IPS-18a (cell line): ENCODE results near the gene UBA52.
"Not testable (repeated sequence)": the region's sequence is repeated elsewhere in the genome, so short reads cannot be mapped to it uniquely, and the experiment has no call there.

Experiments
- H3K27ac ChIP-seq: one replicate; pipeline ENCODE4 v1.5.1; 2013; ENCODE audit warnings: low read length
- H3K27me3 ChIP-seq: one replicate; pipeline ENCODE4 v1.6.1; 2013; ENCODE audit warnings: mild to moderate bottlenecking, low read length; ENCODE audit not compliant: control insufficient read depth, insufficient read depth
- H3K36me3 ChIP-seq: one replicate; pipeline ENCODE4 v1.6.1; 2013; ENCODE audit warnings: low read depth, low read length; ENCODE audit not compliant: control insufficient read depth
- H3K4me1 ChIP-seq: one replicate; pipeline ENCODE4 v1.6.1; 2013; ENCODE audit warnings: low read depth, low read length; ENCODE audit not compliant: control insufficient read depth
- H3K4me3 ChIP-seq: one replicate; pipeline ENCODE4 v1.5.1; 2013; ENCODE audit warnings: low read length
- H3K9ac ChIP-seq: one replicate; pipeline ENCODE4 v1.6.1; 2013; ENCODE audit warnings: mild to moderate bottlenecking, low read length, moderate library complexity
- H3K9me3 ChIP-seq: one replicate; pipeline ENCODE4 v1.6.1; 2013; ENCODE audit warnings: low read depth, low read length; ENCODE audit not compliant: control insufficient read depth

UBA52 gene

GRCh38 chr19:18596752-18597157 is 25.1 kb downstream of the UBA52 start:
- no peak overlapping the region for H3K9ac ChIP-seq
- H3K27ac ChIP-seq, result no peak overlapping the region
- no peaks in the 10 kb centered on the region for H3K36me3 ChIP-seq
- H3K4me1 ChIP-seq, result peaks cover 9% of the 10 kb centered on the region
- H3K27me3 ChIP-seq, result peaks cover 33% of the 10 kb centered on the region
- H3K4me3 ChIP-seq, result no peak overlapping the region
- no peaks in the 10 kb centered on the region for H3K9me3 ChIP-seq

- peaks cover 9% of the 10 kb centered on the region for H3K4me1 ChIP-seq
- H3K4me3 ChIP-seq, result no peak overlapping the region
- no peak overlapping the region for H3K27ac ChIP-seq
- no peak overlapping the region for H3K9ac ChIP-seq
- peaks cover 46% of the 10 kb centered on the region for H3K27me3 ChIP-seq
- no peaks in the 10 kb centered on the region for H3K9me3 ChIP-seq
- no peaks in the 10 kb centered on the region for H3K36me3 ChIP-seq
Measured at GRCh38 chr19:18597809-18598660, 26.4 kb downstream of the UBA52 start.

- no peak overlapping the region for H3K4me3 ChIP-seq
- no peaks in the 10 kb centered on the region for H3K36me3 ChIP-seq
- peaks cover 61% of the 10 kb centered on the region for H3K27me3 ChIP-seq
- H3K9me3 ChIP-seq, result no peaks in the 10 kb centered on the region
- H3K4me1 ChIP-seq, result peaks cover 12% of the 10 kb centered on the region
- no peak overlapping the region for H3K27ac ChIP-seq
- H3K9ac ChIP-seq, result no peak overlapping the region
Measured at GRCh38 chr19:18599485-18599884, 27.8 kb downstream of the UBA52 start.

GRCh38 chr19:18600692-18601397 is 29.2 kb downstream of the UBA52 start:
- H3K4me1 ChIP-seq, H3K4me3 ChIP-seq, H3K36me3 ChIP-seq, H3K9ac ChIP-seq, H3K9me3 ChIP-seq, H3K27ac ChIP-seq: not testable (repeated sequence)
- H3K27me3 ChIP-seq, result peaks cover 67% of the 10 kb centered on the region

GRCh38 chr19:18601875-18602274 is 30.2 kb downstream of the UBA52 start:
- Histone ChIP-seq H3K27ac (no peak overlapping the region), H3K9me3 (no peaks in the 10 kb centered on the region), H3K9ac (no peak overlapping the region), H3K36me3 (no peaks in the 10 kb centered on the region), H3K4me3 (no peak overlapping the region), H3K27me3 (peaks cover 72% of the 10 kb centered on the region), H3K4me1 (peaks cover 6% of the 10 kb centered on the region)

GRCh38 chr19:18603255-18603957 is 31.7 kb downstream of the UBA52 start:
- no peaks in the 10 kb centered on the region for H3K36me3 ChIP-seq
- H3K9ac ChIP-seq, result no peak overlapping the region
- H3K27me3 ChIP-seq, result peaks cover 88% of the 10 kb centered on the region
- peak overlapping the region; percentile 2 for H3K4me3 ChIP-seq
- H3K27ac ChIP-seq, result no peak overlapping the region
- no peaks in the 10 kb centered on the region for H3K9me3 ChIP-seq
- H3K4me1 ChIP-seq, result peaks cover 10% of the 10 kb centered on the region

- peaks cover 15% of the 10 kb centered on the region for H3K4me1 ChIP-seq
- H3K27me3 ChIP-seq, result peaks cover 92% of the 10 kb centered on the region
- H3K4me3 ChIP-seq, result no peak overlapping the region
- no peaks in the 10 kb centered on the region for H3K9me3 ChIP-seq
- H3K9ac ChIP-seq, result no peak overlapping the region
- H3K36me3 ChIP-seq, result no peaks in the 10 kb centered on the region
- no peak overlapping the region for H3K27ac ChIP-seq
Measured at GRCh38 chr19:18603958-18604819, 32.5 kb downstream of the UBA52 start.

GRCh38 chr19:18604820-18605159 is 33.1 kb downstream of the UBA52 start:
- no peak overlapping the region for H3K9ac ChIP-seq
- H3K27ac ChIP-seq, result no peak overlapping the region
- H3K4me3 ChIP-seq, result no peak overlapping the region
- no peaks in the 10 kb centered on the region for H3K9me3 ChIP-seq
- peaks cover 92% of the 10 kb centered on the region for H3K27me3 ChIP-seq
- H3K4me1 ChIP-seq, result peaks cover 18% of the 10 kb centered on the region
- no peaks in the 10 kb centered on the region for H3K36me3 ChIP-seq

- H3K9ac ChIP-seq, result no peak overlapping the region
- H3K36me3 ChIP-seq, result no peaks in the 10 kb centered on the region
- peaks cover 21% of the 10 kb centered on the region for H3K4me1 ChIP-seq
- H3K27ac ChIP-seq, result no peak overlapping the region
- peaks cover 92% of the 10 kb centered on the region for H3K27me3 ChIP-seq
- H3K9me3 ChIP-seq, result no peaks in the 10 kb centered on the region
- no peak overlapping the region for H3K4me3 ChIP-seq
Measured at GRCh38 chr19:18605196-18605545, 33.5 kb downstream of the UBA52 start.

GRCh38 chr19:18605546-18606280 is 34.1 kb downstream of the UBA52 start:
- Histone ChIP-seq H3K36me3 (no peaks in the 10 kb centered on the region), H3K9ac (no peak overlapping the region), H3K4me1 (peaks cover 25% of the 10 kb centered on the region), H3K4me3 (no peak overlapping the region), H3K27me3 (peaks cover 98% of the 10 kb centered on the region), H3K27ac (no peak overlapping the region), H3K9me3 (no peaks in the 10 kb centered on the region)
